ENCODE measurements around the gene GHITM. TPM values are rescaled to one million over a fixed set of nuclear protein-coding genes. Genes with fewer than 3 reads are reported as not detected.

Gene GHITM
- total and polyA plus RNA-seq, 2 of the 8 experiments (the other 6 are each of a cell fraction or from before 2014, with no cell fraction given): 86.2 to 97.0 TPM

- Histone ChIP-seq H3K9ac (replicated peaks in 1 of 4; ENCODE audit: extremely low read depth in 1 of 4, low read depth in 3 of 4, low read length in 3 of 4) (no peak overlapping the region), H2BK15ac (ENCODE audit: low read length) (no peak overlapping the region), H3K56ac (replicated peaks; ENCODE audit: insufficient read length, low read depth, low read length) (no peak overlapping the region), H3K27me3 (replicated peaks in 1 of 4; ENCODE audit: control insufficient read depth in 3 of 4, extremely low read depth in 1 of 4, insufficient read depth in 3 of 4, low read length in 3 of 4) (0 out of 7 replicates have a peak, but pooled peaks cover 0 to 2% (median 0%) of the 10 kb centered on the region in 4 experiments), H4K20me1 (replicated peaks in 1 of 2; ENCODE audit: control insufficient read depth in 1 of 2, insufficient read depth in 2 of 2, low read length in 2 of 2) (peaks cover 0 to 8% of the 10 kb centered on the region in 2 experiments), H4K91ac (replicated peaks; ENCODE audit: insufficient read length, low read length) (no peak overlapping the region), H3K36me3 (ENCODE audit: control insufficient read depth in 2 of 4, insufficient read depth in 4 of 4, low read length in 3 of 4) (no peaks in the 10 kb centered on the region; a peak in 1 of 8 replicates), H3K4ac (replicated peaks; ENCODE audit: insufficient read length, low read depth, low read length) (no peak overlapping the region), H3K4me3 (ENCODE audit: extremely low read depth in 1 of 4, insufficient read depth in 2 of 4, low read depth in 3 of 4, low read length in 4 of 4) (no peak overlapping the region), H2BK5ac (ENCODE audit: low read depth, low read length) (no peak overlapping the region), H3K23ac (ENCODE audit: insufficient read length) (no peak overlapping the region), H2BK20ac (ENCODE audit: low read length) (no peak overlapping the region), H3K4me1 (replicated peaks in 1 of 4; ENCODE audit: control insufficient read depth in 3 of 4, insufficient read depth in 4 of 4, low read length in 3 of 4) (no peaks in the 10 kb centered on the region), H2BK120ac (replicated peaks; ENCODE audit: low read depth, low read length) (no peak overlapping the region), H3K4me2 (ENCODE audit: insufficient read depth in 1 of 2, low read depth in 2 of 2, low read length in 2 of 2) (no peak overlapping the region), H3K18ac (ENCODE audit: extremely low read depth, low read length) (no peak overlapping the region), H2AFZ (ENCODE audit: low read length) (no peak overlapping the region), H3K23me2 (ENCODE audit: low read depth, low read length) (peaks cover 10% of the 10 kb centered on the region; the same call in 1 of the 2 replicates), H3K79me2 (ENCODE audit: control insufficient read depth in 1 of 2, insufficient read depth in 2 of 2, low read length in 2 of 2) (no peaks in the 10 kb centered on the region), H2BK12ac (ENCODE audit: low read depth, low read length) (no peak overlapping the region), H3K14ac (ENCODE audit: insufficient read length) (no peak overlapping the region), H3K9me3 (ENCODE audit: insufficient read depth in 2 of 2, low read depth in 1 of 2, low read length in 1 of 2) (peaks cover 0 to 4% of the 10 kb centered on the region in 2 experiments; a peak in 1 of 4 replicates), H2AK5ac (ENCODE audit: low read depth, low read length) (no peak overlapping the region), H3K27ac (ENCODE audit: low read depth, low read length) (no peak overlapping the region), H4K5ac (ENCODE audit: insufficient read length, low read depth, low read length) (no peak overlapping the region), H4K8ac (ENCODE audit: extremely low read depth, insufficient read depth, low read length) (no peak overlapping the region), H3K79me1 (ENCODE audit: low read depth, low read length) (peaks cover 4% of the 10 kb centered on the region; the same call in 1 of the 2 replicates)
- ChIA-PET CTCF (ENCODE audit: partially characterized antibody) (interaction anchor here (1.4 to 1.8 kb wide), 3 partner anchors 17 to 72 kb away, joined by 5 to 11 read pairs (median 6); no protein-coding TSS in a partner anchor), POLR2A (ENCODE audit: partially characterized antibody) (interaction anchor here (0.6 to 1.5 kb wide), 2 partner anchors 10 to 46 kb away, joined by 3 to 4 read pairs; partner anchors contain the start of gene GHITM)
- WGBS, 2 experiments (ENCODE audit: extremely low coverage in 1 of 2, insufficient coverage in 1 of 2, insufficient read length in 1 of 2, insufficient replicate concordance in 2 of 2, low coverage in 1 of 2, low lambda C conversion rate in 2 of 2, missing lambda C conversion rate in 1 of 2): 84% methylated on average over 11 of the region's 11 CpGs; no CpG with 5 or more reads in 1 of the 2 experiments
- FAIRE-seq: no peak
- no peak for DNase-seq (ENCODE audit: low read depth in 1 of 2, low spot score in 2 of 2)
- TF ChIP-seq CEBPB (IDR thresholded peaks at IDR 0.05; ENCODE audit: low read depth, low read length) (no peak), TAF7 (optimal IDR thresholded peaks at IDR 0.05; ENCODE audit: borderline replicate concordance, low read depth, low read length) (no peak), USF2 (IDR thresholded peaks at IDR 0.05; ENCODE audit: low read length) (no peak), ATF3 (IDR thresholded peaks at IDR 0.05; ENCODE audit: insufficient read depth, low read depth, low read length) (no peak), E2F6 (IDR thresholded peaks at IDR 0.05) (no peak), EGR1 (IDR thresholded peaks at IDR 0.05; ENCODE audit: borderline replicate concordance, low read depth, low read length) (no peak), TCF12 (IDR thresholded peaks at IDR 0.05; ENCODE audit: low read depth, low read length) (no peak), KDM4A (IDR thresholded peaks at IDR 0.05; ENCODE audit: low read depth, low read length, severe bottlenecking) (no peak), BCL11A (IDR thresholded peaks at IDR 0.05; ENCODE audit: low read depth in 2 of 2, low read length in 2 of 2) (no peak), SIX5 (IDR thresholded peaks at IDR 0.05; ENCODE audit: low read depth, low read length) (no peak)
Measured at GRCh38 chr10:84185526-84186175, 46.3 kb downstream of the GHITM start.

All from H1 (cell line).